ENCODE data around the gene PROSER3. TPM values are rescaled to one million over a fixed set of nuclear protein-coding genes. Genes with fewer than 3 reads are reported as not detected.

PROSER3 gene
- total RNA-seq, 1 donor from 2014 or later: 13.8 TPM

DNA sequence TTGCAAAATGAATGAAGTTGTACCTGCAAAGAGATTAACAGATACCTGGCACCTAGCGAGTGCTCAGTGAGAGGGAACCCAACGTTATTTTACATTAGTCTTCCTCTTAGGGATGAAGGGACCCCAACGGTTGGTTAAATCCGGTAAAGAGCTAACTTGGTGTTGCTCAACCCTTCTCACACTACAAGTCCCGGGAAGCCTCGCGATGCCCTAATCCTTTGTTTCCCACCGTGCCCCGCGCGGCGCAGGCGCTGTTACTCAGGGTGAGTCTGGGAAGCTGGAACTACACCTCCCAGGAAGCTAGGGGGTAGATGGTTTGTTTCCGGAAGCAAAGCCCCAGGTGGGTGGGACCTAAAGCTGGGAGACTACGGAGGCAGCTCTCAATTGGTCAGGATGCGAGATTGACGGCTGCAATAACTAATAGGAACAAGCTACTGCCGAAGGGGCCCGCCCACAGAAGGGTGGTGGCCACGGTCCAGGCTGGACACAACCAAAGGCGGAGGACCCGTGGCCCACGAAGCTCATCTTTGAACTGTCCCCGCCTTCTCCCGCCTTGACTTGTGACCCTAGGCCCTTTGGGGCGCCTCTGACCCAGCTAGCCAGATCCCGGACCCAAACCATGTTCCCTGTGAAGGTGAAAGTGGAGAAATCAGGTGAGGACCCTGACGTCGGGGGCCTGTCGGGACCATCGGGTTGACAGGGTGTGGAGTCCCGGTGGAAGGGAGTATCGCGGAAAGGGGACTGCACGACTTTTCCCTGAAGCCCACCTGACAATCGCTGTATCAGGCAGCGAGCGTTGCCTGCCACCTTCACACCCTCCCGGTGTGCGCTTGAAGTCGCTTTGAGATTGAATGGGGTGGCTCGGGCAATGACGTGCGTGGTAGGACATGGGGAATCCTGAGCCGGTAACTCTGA, 9.6 kb upstream of the PROSER3 start, which contains the start of gene LIN37:
LIN37 (plus strand) TSS at position 471 of the 915 bp plus-strand sequence; CDS start at position 620, 149 bp downstream.
- Histone ChIP-seq H3K4me3 (peak within 1 kb of the TSS; percentile 67 to 95), H3K36me3 (peaks cover 0 to 15% of the 10 kb centered on the region in 2 donors), H3K9me3 (no peaks in the 10 kb centered on the region), H3K27ac (peak within 1 kb of the TSS; percentile 55), H3K4me1 (peaks cover 45% of the 10 kb centered on the region), H3K27me3 (no peaks in the 10 kb centered on the region)
- TF ChIP-seq POLR2A (IDR thresholded peaks at IDR 0.05) (peak; percentile 71 to 90), POLR2AphosphoS5 (IDR thresholded peaks at IDR 0.05; ENCODE audit: insufficient read depth in 1 of 2, low read depth in 1 of 2) (peak; percentile 99 to 100)
- TF ChIP-seq, protein P1, sequence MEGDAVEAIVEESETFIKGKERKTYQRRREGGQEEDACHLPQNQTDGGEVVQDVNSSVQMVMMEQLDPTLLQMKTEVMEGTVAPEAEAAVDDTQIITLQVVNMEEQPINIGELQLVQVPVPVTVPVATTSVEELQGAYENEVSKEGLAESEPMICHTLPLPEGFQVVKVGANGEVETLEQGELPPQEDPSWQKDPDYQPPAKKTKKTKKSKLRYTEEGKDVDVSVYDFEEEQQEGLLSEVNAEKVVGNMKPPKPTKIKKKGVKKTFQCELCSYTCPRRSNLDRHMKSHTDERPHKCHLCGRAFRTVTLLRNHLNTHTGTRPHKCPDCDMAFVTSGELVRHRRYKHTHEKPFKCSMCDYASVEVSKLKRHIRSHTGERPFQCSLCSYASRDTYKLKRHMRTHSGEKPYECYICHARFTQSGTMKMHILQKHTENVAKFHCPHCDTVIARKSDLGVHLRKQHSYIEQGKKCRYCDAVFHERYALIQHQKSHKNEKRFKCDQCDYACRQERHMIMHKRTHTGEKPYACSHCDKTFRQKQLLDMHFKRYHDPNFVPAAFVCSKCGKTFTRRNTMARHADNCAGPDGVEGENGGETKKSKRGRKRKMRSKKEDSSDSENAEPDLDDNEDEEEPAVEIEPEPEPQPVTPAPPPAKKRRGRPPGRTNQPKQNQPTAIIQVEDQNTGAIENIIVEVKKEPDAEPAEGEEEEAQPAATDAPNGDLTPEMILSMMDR (IDR thresholded peaks at IDR 0.05): peak in 2 of 3 experiments; percentile 10 to 12
- DNase-seq (ENCODE audit: extremely low spot score in 2 of 2): peak; percentile 100
- intact Hi-C loops (cut with DNase I): no loop called here

DNA sequence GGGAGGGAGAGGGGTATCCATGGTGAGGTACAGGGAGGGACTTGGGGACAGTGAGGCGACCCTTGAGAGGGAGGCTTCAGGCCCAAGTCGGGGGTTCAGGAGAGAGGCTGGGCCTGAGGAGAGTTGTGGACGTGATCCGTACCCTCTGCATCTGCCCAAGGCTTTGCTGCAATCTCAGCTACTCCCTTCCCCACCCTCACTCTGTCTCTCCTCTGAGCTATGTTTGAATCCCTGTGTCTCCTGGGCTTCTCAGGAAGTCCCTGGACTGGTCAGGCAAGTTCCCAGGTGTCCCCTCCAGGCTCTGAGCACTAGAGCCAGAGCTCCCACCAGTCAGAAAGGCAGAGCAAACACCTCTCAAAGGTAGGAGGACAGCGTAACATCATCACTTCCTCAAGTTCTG, 7.8 kb upstream of the PROSER3 start:
- DNase-seq (ENCODE audit: extremely low spot score in 2 of 2): no peak
- Histone ChIP-seq H3K4me3 (no peak overlapping the region), H3K27ac (no peak overlapping the region), H3K36me3 (peaks cover 0 to 26% of the 10 kb centered on the region in 2 donors), H3K4me1 (peaks cover 45% of the 10 kb centered on the region), H3K9me3 (no peaks in the 10 kb centered on the region), H3K27me3 (no peaks in the 10 kb centered on the region)
- TF ChIP-seq, protein P1 (IDR thresholded peaks at IDR 0.05): no peak
- TF ChIP-seq POLR2A (IDR thresholded peaks at IDR 0.05) (no peak), POLR2AphosphoS5 (IDR thresholded peaks at IDR 0.05; ENCODE audit: insufficient read depth in 1 of 2, low read depth in 1 of 2) (no peak)
- intact Hi-C loops (cut with DNase I): no loop called here

DNA sequence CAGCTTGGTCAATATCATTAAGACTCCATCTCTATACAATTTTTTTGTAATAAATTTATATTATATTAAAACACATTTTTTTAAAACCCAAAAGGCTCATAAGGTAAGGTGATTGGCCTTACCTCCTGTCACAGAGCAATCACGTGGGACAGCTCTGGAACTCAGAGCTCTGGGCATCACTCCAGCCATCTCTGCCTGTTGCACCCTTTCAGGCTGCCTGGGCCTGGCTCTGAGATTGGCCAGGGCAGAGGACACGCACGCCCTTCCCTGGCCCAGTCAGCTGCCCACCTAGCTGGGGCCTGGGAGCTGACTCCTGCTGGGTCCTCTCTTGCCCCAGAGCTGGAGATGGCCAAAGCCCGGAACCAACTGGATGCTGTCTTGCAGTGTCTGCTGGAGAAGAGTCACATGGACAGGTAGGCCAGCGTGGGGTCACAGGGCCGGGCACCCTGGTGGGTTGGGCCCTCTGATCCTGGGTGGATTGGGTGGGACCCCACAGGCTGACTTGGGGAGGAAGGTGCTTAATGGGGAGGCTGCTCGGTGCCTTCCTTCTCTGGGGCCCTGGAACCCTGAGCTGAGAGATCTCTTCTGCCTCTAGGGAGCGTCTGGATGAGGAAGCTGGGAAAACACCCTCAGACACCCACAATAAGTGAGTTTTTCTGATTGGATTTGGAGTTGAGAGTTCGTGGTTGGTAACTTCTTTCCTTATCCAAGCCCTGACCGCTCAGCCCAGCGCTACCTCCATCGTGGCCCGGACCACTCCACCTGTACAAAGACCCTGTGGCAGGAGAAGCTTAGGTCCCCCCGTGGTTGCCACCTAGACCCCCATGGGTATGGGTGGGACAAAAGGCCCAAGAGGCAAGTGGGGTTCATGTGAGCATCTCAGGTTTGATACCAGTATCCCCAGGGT, 5.9 kb upstream of the PROSER3 start:
- no peaks in the 10 kb centered on the region for H3K27me3 ChIP-seq
- peaks cover 50% of the 10 kb centered on the region for H3K4me1 ChIP-seq
- no peak overlapping the region for H3K27ac ChIP-seq
- H3K36me3 ChIP-seq: peaks cover 0 to 26% of the 10 kb centered on the region in 2 donors
- DNase-seq (ENCODE audit: extremely low spot score in 2 of 2): no peak
- TF ChIP-seq POLR2AphosphoS5 (IDR thresholded peaks at IDR 0.05; ENCODE audit: insufficient read depth in 1 of 2, low read depth in 1 of 2): no peak
- H3K4me3 ChIP-seq: no peak overlapping the region
- H3K9me3 ChIP-seq: no peaks in the 10 kb centered on the region
- intact Hi-C loops (cut with DNase I): no loop called here

DNA sequence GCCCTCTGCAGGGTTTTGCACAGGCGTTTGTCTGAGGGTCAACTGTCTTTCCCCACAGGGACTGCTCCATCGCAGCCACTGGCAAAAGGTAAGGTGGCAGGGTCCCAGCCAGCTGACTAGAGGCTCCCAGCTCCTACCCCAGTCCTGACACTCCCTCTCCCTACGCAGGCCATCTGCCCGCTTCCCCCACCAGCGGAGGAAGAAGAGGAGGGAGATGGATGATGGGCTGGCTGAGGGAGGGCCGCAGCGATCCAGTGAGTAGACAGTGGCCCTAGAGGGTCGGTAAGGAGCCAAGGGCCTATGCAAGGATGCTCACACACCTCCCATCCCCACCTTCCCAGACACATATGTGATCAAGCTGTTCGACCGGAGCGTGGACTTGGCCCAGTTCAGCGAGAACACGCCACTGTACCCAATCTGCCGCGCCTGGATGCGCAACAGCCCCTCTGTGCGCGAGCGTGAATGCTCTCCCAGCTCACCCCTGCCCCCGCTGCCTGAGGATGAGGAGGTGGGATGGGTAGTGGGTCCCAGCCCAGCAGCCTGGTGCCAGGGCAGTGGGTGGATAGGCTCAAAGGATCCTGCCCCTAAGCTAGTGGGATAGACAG, 5.1 kb upstream of the PROSER3 start:
- H3K27ac ChIP-seq: no peak overlapping the region

DNA sequence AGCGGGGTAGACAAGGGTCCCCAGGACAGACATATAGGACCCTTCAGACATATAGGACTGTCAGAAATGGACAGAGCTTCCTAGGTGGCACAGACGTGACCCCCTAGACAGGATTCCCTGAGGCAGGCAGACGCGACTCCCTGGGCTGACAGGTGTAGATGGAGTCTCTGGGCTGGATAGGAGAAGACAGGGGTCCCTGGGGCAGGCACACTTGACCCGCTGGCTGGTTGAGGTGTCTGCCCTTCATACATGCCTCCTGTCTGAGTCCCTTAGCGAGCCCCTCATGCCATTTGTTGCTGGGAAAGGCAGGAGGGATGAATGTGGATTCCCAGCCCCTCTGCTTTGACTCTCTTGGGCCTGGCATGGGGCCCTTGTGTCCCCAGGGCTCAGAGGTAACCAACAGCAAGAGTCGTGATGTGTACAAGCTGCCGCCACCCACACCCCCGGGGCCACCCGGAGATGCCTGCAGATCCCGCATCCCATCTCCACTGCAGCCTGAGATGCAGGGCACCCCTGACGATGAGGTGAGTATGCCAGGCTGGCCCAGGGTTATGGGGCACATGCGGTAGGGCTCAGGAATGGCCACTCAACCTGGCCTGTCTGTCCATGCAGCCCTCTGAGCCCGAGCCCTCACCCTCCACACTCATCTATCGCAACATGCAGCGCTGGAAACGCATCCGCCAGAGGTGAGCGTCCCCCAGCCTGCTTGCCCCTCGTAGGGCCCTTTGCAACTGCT, 4.2 kb upstream of the PROSER3 start:
- no peaks in the 10 kb centered on the region for H3K27me3 ChIP-seq
- H3K4me3 ChIP-seq: no peak overlapping the region
- TF ChIP-seq, protein P1 (IDR thresholded peaks at IDR 0.05): no peak
- peak in 1 of 2 donors; percentile 20 for TF ChIP-seq POLR2AphosphoS5 (IDR thresholded peaks at IDR 0.05; ENCODE audit: insufficient read depth in 1 of 2, low read depth in 1 of 2)
- peaks cover 0 to 26% of the 10 kb centered on the region in 2 donors for H3K36me3 ChIP-seq
- DNase-seq (ENCODE audit: extremely low spot score in 2 of 2): no peak
- H3K4me1 ChIP-seq: peaks cover 52% of the 10 kb centered on the region
- intact Hi-C loops (cut with DNase I): no loop called here
- peak overlapping the region; percentile 97 for H3K27ac ChIP-seq
- H3K9me3 ChIP-seq: no peaks in the 10 kb centered on the region

More for the DNA sequence above, 5.1 kb upstream of the PROSER3 start:
- peaks cover 52% of the 10 kb centered on the region for H3K4me1 ChIP-seq
- no peaks in the 10 kb centered on the region for H3K27me3 ChIP-seq
- no peak for DNase-seq (ENCODE audit: extremely low spot score in 2 of 2)
- H3K36me3 ChIP-seq: peaks cover 0 to 26% of the 10 kb centered on the region in 2 donors
- intact Hi-C loops (cut with DNase I): no loop called here
- TF ChIP-seq POLR2A (IDR thresholded peaks at IDR 0.05): no peak
- no peaks in the 10 kb centered on the region for H3K9me3 ChIP-seq
- H3K4me3 ChIP-seq: no peak overlapping the region
